ENCODE results near the gene MORC3.
A peak's percentile ranks its signal among the peaks of the same experiment; 100 is the strongest.

Gene MORC3

DNA sequence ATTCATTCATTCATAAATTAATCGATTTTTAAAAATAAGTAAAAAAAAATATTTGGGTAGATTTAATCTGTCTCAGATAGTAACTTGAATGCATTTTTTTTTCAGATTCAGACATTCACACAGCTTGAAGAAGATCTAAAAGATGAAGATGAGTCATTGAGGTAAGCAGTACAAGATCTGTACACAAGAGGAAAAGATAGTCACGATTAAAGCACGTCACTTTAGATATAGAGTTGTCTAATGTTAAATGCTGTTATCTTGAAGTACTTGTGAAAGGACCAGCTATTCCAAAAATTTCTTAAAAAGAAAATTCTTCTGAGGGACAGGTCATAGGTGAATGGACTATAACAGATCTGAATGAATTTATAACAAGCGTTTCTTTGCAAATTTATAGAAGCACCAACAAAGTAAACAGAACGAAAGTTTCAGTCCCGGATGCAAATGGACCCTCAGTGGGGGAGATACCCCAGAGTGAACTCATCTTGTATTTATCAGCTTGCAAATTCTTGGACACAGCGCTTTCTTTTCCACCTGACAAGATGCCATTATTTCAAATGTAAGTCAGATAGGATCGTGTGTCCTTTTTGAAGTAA lies 31.2 kb upstream of the MORC3 start:
- peaks cover 91% of the 10 kb centered on the region for H3K36me3 ChIP-seq
- H3K4me1 ChIP-seq (ENCODE audit: control insufficient read depth in 1 of 2, insufficient read depth in 1 of 2, low read depth in 1 of 2, low read length in 1 of 2), result no peaks in the 10 kb centered on the region
- H3K27ac ChIP-seq, result no peak overlapping the region
- no peak overlapping the region for H3K4me3 ChIP-seq (ENCODE audit: low read depth in 1 of 2, low read length in 1 of 2)
- TF ChIP-seq, protein P1, sequence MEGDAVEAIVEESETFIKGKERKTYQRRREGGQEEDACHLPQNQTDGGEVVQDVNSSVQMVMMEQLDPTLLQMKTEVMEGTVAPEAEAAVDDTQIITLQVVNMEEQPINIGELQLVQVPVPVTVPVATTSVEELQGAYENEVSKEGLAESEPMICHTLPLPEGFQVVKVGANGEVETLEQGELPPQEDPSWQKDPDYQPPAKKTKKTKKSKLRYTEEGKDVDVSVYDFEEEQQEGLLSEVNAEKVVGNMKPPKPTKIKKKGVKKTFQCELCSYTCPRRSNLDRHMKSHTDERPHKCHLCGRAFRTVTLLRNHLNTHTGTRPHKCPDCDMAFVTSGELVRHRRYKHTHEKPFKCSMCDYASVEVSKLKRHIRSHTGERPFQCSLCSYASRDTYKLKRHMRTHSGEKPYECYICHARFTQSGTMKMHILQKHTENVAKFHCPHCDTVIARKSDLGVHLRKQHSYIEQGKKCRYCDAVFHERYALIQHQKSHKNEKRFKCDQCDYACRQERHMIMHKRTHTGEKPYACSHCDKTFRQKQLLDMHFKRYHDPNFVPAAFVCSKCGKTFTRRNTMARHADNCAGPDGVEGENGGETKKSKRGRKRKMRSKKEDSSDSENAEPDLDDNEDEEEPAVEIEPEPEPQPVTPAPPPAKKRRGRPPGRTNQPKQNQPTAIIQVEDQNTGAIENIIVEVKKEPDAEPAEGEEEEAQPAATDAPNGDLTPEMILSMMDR (IDR thresholded peaks at IDR 0.05), result no peak
- H3K9me3 ChIP-seq, result no peaks in the 10 kb centered on the region
- H3K27me3 ChIP-seq, result no peaks in the 10 kb centered on the region

GRCh38 chr21:36291509-36291908 lies 28.5 kb upstream of the MORC3 start:
- Histone ChIP-seq H3K36me3 (peaks cover 85% of the 10 kb centered on the region), H3K4me3 (ENCODE audit: low read depth in 1 of 2, low read length in 1 of 2) (no peak overlapping the region)

DNA sequence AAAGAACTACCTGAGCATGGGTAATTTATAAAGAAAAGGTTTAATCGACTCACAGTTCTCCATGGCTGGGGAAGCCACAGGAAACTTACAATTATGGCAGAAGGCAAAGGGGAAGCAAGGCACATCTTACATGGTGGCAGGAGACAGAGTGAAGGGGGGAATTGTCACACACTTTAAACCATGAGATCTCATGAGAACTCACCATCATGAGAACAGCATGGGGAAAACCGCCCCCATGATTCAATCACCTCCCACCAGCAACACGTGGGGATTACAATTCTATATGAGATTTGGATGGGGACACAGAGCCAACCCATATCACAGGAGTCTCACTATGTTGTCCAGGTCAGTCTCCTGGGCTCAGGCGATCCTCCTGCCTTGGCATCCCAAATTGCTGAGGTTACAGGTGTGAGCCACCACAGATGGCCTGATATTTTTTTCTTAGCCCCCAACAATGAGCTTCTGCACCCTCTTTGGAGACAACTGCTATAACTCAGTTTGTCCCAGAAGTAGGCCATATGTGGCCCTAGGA lies 22.5 kb upstream of the MORC3 start:
- Histone ChIP-seq H3K9me3 (no peaks in the 10 kb centered on the region), H3K27ac (peak overlapping the region; percentile 85), H3K4me3 (ENCODE audit: low read depth in 1 of 2, low read length in 1 of 2) (peak overlapping the region; percentile 37 to 38), H3K36me3 (peaks cover 33% of the 10 kb centered on the region), H3K4me1 (ENCODE audit: control insufficient read depth in 1 of 2, insufficient read depth in 1 of 2, low read depth in 1 of 2, low read length in 1 of 2) (peaks cover 17 to 27% of the 10 kb centered on the region in 2 experiments), H3K27me3 (no peaks in the 10 kb centered on the region)
- TF ChIP-seq, protein P1 (IDR thresholded peaks at IDR 0.05), result no peak

More at GRCh38 chr21:36291509-36291908, 28.5 kb upstream of the MORC3 start:
- TF ChIP-seq, protein P1 (IDR thresholded peaks at IDR 0.05), result no peak
- no peaks in the 10 kb centered on the region for H3K4me1 ChIP-seq (ENCODE audit: control insufficient read depth in 1 of 2, insufficient read depth in 1 of 2, low read depth in 1 of 2, low read length in 1 of 2)
- H3K27ac ChIP-seq, result no peak overlapping the region
- H3K9me3 ChIP-seq, result no peaks in the 10 kb centered on the region
- no peaks in the 10 kb centered on the region for H3K27me3 ChIP-seq

DNA sequence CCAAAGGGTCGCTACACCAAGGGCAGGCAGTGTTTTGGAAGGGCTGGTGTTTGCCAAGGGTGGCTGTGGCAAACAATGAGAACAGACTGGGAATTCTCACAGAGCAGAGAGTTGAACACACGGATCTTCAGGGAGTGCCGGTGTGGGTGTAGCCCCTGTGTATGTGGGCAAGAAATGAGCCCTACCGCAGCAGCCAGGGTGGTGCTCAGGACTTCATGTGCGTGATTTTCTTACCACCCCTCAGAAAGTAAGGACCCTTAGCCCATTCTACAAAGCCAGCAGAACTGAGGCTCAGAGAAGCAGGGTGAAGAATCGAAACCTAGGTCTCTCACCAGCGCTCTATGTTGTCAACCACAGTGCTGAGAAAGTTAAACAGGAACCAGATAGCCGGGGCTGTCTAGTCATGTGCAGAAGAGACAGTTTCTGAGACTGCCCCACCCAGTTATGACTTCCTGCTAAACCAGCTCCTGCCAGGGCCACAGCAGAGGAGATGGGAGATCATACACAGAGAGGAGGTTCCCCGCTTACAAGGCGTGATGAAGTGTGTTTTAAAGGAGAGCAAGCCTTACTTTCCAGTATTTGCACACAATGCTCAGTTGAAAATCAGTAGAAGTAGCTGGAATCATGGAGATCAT lies 21.9 kb upstream of the MORC3 start:
- Histone ChIP-seq H3K36me3 (peaks cover 27% of the 10 kb centered on the region), H3K9me3 (no peaks in the 10 kb centered on the region), H3K4me1 (ENCODE audit: control insufficient read depth in 1 of 2, insufficient read depth in 1 of 2, low read depth in 1 of 2, low read length in 1 of 2) (peaks cover 21 to 27% of the 10 kb centered on the region in 2 experiments), H3K4me3 (ENCODE audit: low read depth in 1 of 2, low read length in 1 of 2) (peak overlapping the region; percentile 37 to 38), H3K27me3 (no peaks in the 10 kb centered on the region), H3K27ac (peak overlapping the region; percentile 85)
- TF ChIP-seq, protein P1 (IDR thresholded peaks at IDR 0.05), result no peak

DNA sequence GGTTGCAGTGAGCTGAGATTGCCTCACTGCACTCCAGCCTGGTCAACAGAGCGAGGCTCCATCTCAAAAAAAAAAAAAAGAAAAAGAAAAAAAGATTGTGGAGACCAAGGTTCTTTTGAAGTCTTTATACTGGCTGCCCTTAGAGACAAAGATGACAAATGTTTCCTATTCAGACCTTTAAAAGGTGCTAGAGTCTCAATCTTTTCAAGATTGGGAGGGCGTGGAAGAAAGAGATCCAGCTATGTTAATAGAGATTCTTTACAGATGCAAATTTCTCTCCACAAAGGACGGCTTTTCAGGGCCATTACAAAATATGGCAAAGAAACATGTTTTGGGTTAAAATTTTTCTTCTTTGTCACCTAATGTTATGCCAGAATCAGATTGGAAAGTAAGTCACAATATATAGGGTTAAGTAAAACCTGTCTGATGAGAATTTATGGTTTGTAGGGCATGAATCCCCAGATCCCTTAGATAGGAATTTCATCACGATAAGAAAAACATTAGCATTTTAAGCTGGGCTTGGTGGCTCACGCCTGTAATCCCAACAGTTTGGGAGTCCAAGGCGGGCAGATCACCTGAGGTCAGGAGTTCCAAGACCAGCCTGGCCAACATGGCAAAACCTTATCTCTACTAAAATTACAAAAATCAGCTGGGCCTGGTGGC lies 13.0 kb upstream of the MORC3 start:
- H3K4me1 ChIP-seq (ENCODE audit: control insufficient read depth in 1 of 2, insufficient read depth in 1 of 2, low read depth in 1 of 2, low read length in 1 of 2), result peaks cover 5 to 9% of the 10 kb centered on the region in 2 experiments
- TF ChIP-seq, protein P1 (IDR thresholded peaks at IDR 0.05), result no peak
- H3K9me3 ChIP-seq, result no peaks in the 10 kb centered on the region
- H3K36me3 ChIP-seq, result no peaks in the 10 kb centered on the region
- H3K4me3 ChIP-seq (ENCODE audit: low read depth in 1 of 2, low read length in 1 of 2), result no peak overlapping the region
- H3K27ac ChIP-seq, result no peak overlapping the region
- no peaks in the 10 kb centered on the region for H3K27me3 ChIP-seq

Measured in neutrophil (primary cell).